Lower leg skin (tissue), 3 donors: ENCODE data around the gene AGMO.

Experiments
- CTCF ChIP-seq, 3 donors: fragments of 450-650 bp; IDR thresholded peaks; one replicate each; pipeline ENCODE4 v1.5.1; 2016; ENCODE audit warnings: antibody characterized with exemption in 3 of 3, mild to moderate bottlenecking in 3 of 3, moderate library complexity in 2 of 3
- POLR2A ChIP-seq, 2 donors: fragments of 450-650 bp; IDR thresholded peaks; one replicate each; pipeline ENCODE4 v1.6.1; 2016 to 2017; ENCODE audit warnings: antibody characterized with exemption in 2 of 2, mild to moderate bottlenecking in 1 of 2, moderate library complexity in 1 of 2

- TF ChIP-seq CTCF (IDR thresholded peaks at IDR 0.05) (no peak), POLR2A (IDR thresholded peaks at IDR 0.05) (no peak)
Measured at GRCh38 chr7:15213093-15213492, 348.7 kb downstream of the AGMO start.
